Esophagus squamous epithelium (tissue), 5 donors: ENCODE results near the gene POLD2. TPM values are rescaled to one million over a fixed set of nuclear protein-coding genes. Genes with fewer than 3 reads are reported as not detected.

Source experiments
- DNase-seq: peaks from one replicate; lab custom pipeline; 2025; lab: John Stamatoyannopoulos, UW
- H3K27ac ChIP-seq, 4 donors: fragments of 200-600 bp; sonication (generic); one replicate each; pipeline ENCODE4 v1.5.1; 2016 to 2019; ENCODE audit warnings: mild to moderate bottlenecking in 1 of 4
- H3K27me3 ChIP-seq, 4 donors: fragments of 200-600 bp; sonication (generic); 1 replicate in 3 of 4; 2 replicates in 1 of 4; pipeline versions ENCODE4 v1.5.1 to v1.6.0; 2017 to 2021; ENCODE audit warnings: antibody characterized with exemption in 1 of 4
- H3K36me3 ChIP-seq, 3 donors: fragments of 200-600 bp; sonication (generic); one replicate each; pipeline ENCODE4 v1.5.1; 2016 to 2019
- H3K4me1 ChIP-seq, 3 donors: fragments of 200-600 bp; sonication (generic); one replicate each; pipeline ENCODE4 v1.5.1; 2017 to 2019
- H3K4me3 ChIP-seq, 4 donors: fragments of 200-600 bp; sonication (generic); 1 replicate in 3 of 4; 2 replicates in 1 of 4; pipeline ENCODE4 v1.5.1; 2016 to 2019; ENCODE audit warnings: mild to moderate bottlenecking in 2 of 4, moderate library complexity in 1 of 4
- H3K9me3 ChIP-seq, 3 donors: fragments of 200-600 bp; sonication (generic); one replicate each; pipeline ENCODE4 v1.5.1; 2016 to 2019
- POLR2A ChIP-seq, 4 donors: fragments of 450-650 bp; IDR thresholded peaks; one replicate each; pipeline ENCODE4 v1.6.1; 2017; ENCODE audit warnings: antibody characterized with exemption in 4 of 4, mild to moderate bottlenecking in 4 of 4, moderate library complexity in 3 of 4
- WGBS, 2 donors: methylation state at CpG; one replicate each; pipeline ENCODE4 v1.1.5; 2018; 5-methylcytosine and 5-hydroxymethylcytosine counted together
- intact Hi-C: fragments of 100-400 bp; cut with DNase I; formaldehyde crosslinking; loops from one replicate; pipeline ENCODE4 v1.15.0; 2022
- total RNA-seq, 4 donors: library from RNA; depleted of rRNA; stranded (reverse); fragments of >200 nt; gene quantifications; one replicate each; pipeline ENCODE4 v1.1.0, GENCODE V29; 2016
- TF ChIP-seq, protein P1 (sequence below), 6 experiments: fragments of 450-650 bp in 4 of 6; fragments of 200-600 bp in 2 of 6; sonication (generic) in 2 of 6; IDR thresholded peaks; one replicate each; pipeline ENCODE4 v1.5.1; 2016 to 2019; ENCODE audit warnings: antibody characterized with exemption in 6 of 6, mild to moderate bottlenecking in 4 of 6, moderate library complexity in 4 of 6
- donor health status: DM: yes; HTN: yes; CAD: no.

POLD2 gene
- total RNA-seq, 4 donors from 2014 or later = 71.2 to 164 (median 89.5) TPM

DNA sequence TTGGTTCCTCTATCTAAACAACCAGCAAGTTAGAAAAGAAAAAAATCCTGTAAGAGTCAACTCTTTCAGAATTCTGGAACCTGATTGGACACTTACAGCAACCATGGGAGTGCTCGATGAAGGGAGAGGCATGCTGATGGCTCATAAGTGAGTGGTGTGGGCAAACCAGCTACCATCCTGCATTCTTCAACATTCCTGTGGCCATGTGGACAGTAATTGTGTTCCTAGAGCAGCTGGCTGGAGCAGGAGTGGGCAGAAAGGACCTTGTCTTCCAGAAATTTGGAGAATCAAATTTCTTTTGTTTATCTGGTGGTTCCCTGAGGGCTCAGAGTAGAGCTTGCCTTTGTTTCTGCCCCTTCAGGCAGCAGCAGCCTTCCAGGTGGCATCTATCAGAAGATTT lies 40.2 kb upstream of the POLD2 start:
- no peaks in the 10 kb centered on the region for H3K9me3 ChIP-seq
- no peak overlapping the region for H3K4me3 ChIP-seq
- no peak overlapping the region for H3K27ac ChIP-seq
- no peak for DNase-seq
- no peak for TF ChIP-seq POLR2A (IDR thresholded peaks at IDR 0.05)
- TF ChIP-seq, protein P1, sequence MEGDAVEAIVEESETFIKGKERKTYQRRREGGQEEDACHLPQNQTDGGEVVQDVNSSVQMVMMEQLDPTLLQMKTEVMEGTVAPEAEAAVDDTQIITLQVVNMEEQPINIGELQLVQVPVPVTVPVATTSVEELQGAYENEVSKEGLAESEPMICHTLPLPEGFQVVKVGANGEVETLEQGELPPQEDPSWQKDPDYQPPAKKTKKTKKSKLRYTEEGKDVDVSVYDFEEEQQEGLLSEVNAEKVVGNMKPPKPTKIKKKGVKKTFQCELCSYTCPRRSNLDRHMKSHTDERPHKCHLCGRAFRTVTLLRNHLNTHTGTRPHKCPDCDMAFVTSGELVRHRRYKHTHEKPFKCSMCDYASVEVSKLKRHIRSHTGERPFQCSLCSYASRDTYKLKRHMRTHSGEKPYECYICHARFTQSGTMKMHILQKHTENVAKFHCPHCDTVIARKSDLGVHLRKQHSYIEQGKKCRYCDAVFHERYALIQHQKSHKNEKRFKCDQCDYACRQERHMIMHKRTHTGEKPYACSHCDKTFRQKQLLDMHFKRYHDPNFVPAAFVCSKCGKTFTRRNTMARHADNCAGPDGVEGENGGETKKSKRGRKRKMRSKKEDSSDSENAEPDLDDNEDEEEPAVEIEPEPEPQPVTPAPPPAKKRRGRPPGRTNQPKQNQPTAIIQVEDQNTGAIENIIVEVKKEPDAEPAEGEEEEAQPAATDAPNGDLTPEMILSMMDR (IDR thresholded peaks at IDR 0.05) = no peak
- H3K4me1 ChIP-seq = no peaks in the 10 kb centered on the region
- intact Hi-C loops = no loop called here
- WGBS, 2 donors = 11 to 46% methylated on average over 1 of the region's 1 CpG
- no peaks in the 10 kb centered on the region for H3K36me3 ChIP-seq
- no peaks in the 10 kb centered on the region for H3K27me3 ChIP-seq

DNA sequence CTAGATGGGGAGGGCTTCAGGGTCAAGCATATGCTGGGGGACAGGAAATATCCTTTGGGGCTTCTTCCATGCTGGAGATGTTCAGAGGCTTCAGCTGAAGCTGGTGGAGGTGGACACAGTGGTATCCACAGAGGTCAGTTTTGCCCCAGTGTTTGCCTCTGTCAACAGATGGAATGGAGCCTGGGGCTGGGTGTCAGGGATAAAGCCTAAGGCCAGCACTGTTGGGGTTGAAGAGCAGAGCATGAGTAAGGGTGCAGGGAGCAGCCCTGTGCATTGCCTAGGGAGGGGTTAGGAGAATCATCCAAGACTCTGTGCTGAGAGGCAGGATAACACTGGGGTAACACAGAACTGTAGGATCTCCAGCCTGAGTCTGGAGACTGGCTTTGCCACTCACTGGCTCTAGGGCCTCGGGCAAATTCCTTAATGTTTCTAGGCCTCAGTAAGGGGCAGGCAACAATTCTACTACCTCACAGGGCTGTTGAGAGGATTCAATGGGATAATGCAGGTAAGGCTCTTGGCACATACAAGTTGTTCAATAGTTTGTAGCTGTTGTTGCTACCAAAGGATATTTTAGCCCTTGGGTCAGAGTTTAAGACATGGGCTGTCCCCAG lies 39.5 kb upstream of the POLD2 start:
- TF ChIP-seq, protein P1 (IDR thresholded peaks at IDR 0.05) = no peak
- no peak for TF ChIP-seq POLR2A (IDR thresholded peaks at IDR 0.05)
- H3K9me3 ChIP-seq = no peaks in the 10 kb centered on the region
- no peak overlapping the region for H3K27ac ChIP-seq
- WGBS, 2 donors = 90% methylated on average over 1 of the region's 1 CpG; no CpG with 5 or more reads in 1 of the 2 donors
- no peak overlapping the region for H3K4me3 ChIP-seq
- intact Hi-C loops = no loop called here
- no peaks in the 10 kb centered on the region for H3K4me1 ChIP-seq
- no peak for DNase-seq
- no peaks in the 10 kb centered on the region for H3K27me3 ChIP-seq
- no peaks in the 10 kb centered on the region for H3K36me3 ChIP-seq

DNA sequence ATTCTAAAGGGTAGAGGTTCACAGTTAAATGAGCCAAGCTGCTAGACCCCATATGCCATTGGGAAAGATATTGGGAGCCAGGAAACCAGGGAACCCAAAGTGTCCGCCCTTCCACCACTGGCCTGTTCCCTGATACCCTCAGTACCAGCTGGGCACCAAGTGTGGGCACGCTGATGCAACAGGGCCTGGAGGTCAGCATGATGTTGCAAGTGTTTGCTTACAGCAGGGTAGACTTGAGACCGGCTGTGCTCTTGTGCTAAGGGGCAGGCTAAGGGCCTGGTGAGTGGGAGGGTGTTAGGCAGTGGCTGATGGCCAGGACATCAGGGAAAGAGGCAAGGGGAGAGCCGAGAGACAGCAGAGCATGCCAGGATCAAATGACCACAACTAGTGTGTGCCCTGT lies 38.8 kb upstream of the POLD2 start:
- Histone ChIP-seq H3K4me1 (no peaks in the 10 kb centered on the region), H3K4me3 (no peak overlapping the region), H3K36me3 (no peaks in the 10 kb centered on the region), H3K9me3 (no peaks in the 10 kb centered on the region), H3K27me3 (no peaks in the 10 kb centered on the region), H3K27ac (no peak overlapping the region)
- 80 to 86% methylated on average over 4 of the region's 4 CpGs for WGBS, 2 donors
- TF ChIP-seq, protein P1 (IDR thresholded peaks at IDR 0.05) = no peak
- intact Hi-C loops = no loop called here
- no peak for DNase-seq

DNA sequence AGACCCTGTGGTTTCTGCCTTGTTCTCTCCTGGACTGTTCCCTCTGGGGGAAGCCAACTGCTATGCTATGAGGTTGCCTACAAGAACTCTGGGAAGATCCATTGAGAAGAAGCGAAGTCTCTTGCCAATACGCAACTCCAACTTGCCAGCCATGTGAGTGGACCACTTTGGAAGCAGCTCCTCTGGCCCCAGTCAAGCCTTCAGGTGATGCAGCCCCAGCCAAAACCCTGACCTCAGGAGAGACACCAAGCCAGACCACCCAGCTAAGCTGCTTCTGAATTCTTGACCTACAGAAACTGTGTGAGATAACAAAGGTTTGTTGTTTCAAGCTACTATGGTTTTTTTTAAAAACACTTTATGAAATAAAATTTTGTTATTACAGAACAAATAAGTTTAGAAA lies 38.0 kb upstream of the POLD2 start:
- H3K4me3 ChIP-seq = no peak overlapping the region
- no peak overlapping the region for H3K27ac ChIP-seq
- TF ChIP-seq, protein P1 (IDR thresholded peaks at IDR 0.05) = no peak
- no peak for TF ChIP-seq POLR2A (IDR thresholded peaks at IDR 0.05)
- DNase-seq = no peak
- intact Hi-C loops = no loop called here
- no peaks in the 10 kb centered on the region for H3K4me1 ChIP-seq
- no peaks in the 10 kb centered on the region for H3K36me3 ChIP-seq
- no peaks in the 10 kb centered on the region for H3K9me3 ChIP-seq
- H3K27me3 ChIP-seq = no peaks in the 10 kb centered on the region
- 92 to 100% methylated on average over 2 of the region's 2 CpGs for WGBS, 2 donors

DNA sequence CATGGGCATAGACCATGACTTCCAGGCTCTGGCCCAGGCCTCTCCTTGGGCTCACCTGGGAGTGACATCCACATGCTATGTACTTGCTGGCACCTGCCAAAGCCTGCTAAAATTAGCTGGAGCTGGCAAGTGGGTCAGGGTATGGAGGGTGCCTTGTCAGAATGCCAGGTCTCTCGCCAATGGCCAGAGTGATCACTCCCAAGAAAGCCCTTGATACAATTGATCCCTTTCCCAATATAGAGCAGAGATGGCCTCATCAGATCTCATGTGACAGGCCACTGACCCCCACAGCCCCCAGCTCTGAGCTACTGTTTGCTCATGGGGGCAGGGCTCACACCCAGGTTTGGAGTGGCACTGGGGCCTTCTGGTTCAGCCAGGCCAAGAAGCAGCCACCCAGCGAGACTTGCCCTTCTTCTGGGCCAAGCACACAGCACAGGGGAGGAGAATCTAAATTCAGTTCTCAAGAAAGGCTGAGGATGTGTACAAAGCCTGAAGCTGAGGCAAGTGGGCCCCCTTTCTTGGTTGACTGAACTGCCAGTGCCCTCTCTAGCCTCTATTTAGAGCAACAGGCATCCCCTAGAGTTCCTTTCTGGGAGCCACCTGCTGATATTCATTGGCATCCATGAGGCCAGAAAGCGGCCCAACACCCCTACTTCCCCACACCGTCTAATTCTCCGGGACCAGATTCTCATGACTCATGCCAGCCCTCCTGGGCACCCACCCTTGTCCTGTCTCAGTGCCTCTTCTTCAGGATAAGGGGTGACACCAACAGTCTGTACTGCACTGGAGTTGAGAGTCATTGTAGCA lies 36.7 kb upstream of the POLD2 start:
- intact Hi-C loops = no loop called here
- H3K4me3 ChIP-seq = no peak overlapping the region
- WGBS, 2 donors = 78 to 89% methylated on average over 4 to 5 of the region's 5 CpGs

More for the DNA sequence above, 36.7 kb upstream of the POLD2 start:
- no peak for DNase-seq
- no peak for TF ChIP-seq POLR2A (IDR thresholded peaks at IDR 0.05)
- TF ChIP-seq, protein P1 (IDR thresholded peaks at IDR 0.05) = no peak
- no peaks in the 10 kb centered on the region for H3K36me3 ChIP-seq
- no peaks in the 10 kb centered on the region for H3K27me3 ChIP-seq
- no peaks in the 10 kb centered on the region for H3K9me3 ChIP-seq
- H3K4me1 ChIP-seq = no peaks in the 10 kb centered on the region
- no peak overlapping the region for H3K27ac ChIP-seq
